ENCODE measurements around the gene IFT74.

DNA sequence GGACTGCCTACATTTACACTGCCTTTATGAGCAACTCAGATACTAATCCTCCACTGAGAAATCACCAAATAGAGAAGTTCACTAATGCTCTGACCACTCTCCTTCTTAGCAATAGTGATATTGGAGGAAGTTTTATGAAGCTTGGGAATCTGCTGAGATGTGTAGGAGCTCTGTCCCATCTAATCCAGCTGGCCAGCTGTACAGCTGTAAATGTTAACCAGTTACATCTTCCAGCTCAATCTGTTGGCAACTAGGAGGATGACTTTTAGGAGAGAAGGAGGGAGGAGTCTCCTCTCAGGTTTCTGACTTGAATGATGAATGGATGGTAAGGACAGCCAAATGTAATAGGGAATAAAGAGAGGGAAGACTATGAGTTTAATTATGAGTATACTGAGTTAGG is 85.5 kb downstream of the IFT74 start:
- TF ChIP-seq POLR2AphosphoS5 (IDR thresholded peaks at IDR 0.05; ENCODE audit: low read depth, low read length) (no peak), TAF1 (IDR thresholded peaks at IDR 0.05; ENCODE audit: borderline replicate concordance, low read depth, low read length) (no peak)

Data from GM12892 (cell line).